Mammary epithelial cell (primary cell): ENCODE results near the gene KARS1.

Experiments used
- CTCF ChIP-seq, 2 donors: IDR thresholded peaks in 1 of 2; conservative IDR thresholded peaks in 1 of 2; 2 replicates each; pipeline ENCODE4 v1.5.1; 2011 to 2012; ENCODE audit warnings: inconsistent platforms in 2 of 2, low read length in 2 of 2, mild to moderate bottlenecking in 2 of 2, control low read depth in 1 of 2, low read depth in 1 of 2; ENCODE audit not compliant: insufficient read depth in 1 of 2; ENCODE audit errors: extremely low read depth in 1 of 2
- EZH2 ChIP-seq: IDR thresholded peaks from 2 replicates; pipeline ENCODE4 v1.6.1; 2012; ENCODE audit warnings: low read length, inconsistent platforms, borderline replicate concordance

DNA sequence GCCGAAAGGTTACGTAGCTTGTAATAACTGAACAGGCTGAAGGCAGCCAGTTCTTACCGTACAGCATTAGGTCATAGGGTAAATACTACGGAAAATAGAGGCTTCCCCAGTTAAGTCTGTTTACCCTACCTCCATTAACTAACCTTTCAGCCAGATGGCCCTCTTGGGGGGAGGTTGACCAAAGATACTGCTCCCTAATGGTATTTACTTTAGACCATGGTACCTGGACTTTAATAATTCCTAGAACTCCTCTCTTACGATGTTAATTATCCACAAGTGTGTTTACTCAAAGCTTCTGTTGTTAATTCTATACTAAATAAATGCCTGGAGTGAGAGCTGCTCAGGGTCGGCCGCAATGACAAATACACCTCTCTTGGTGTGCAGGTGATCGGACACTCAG is 14.6 kb downstream of the KARS1 start:
- TF ChIP-seq CTCF (conservative IDR thresholded peaks at IDR 0.05 in 1 of 2, IDR thresholded peaks at IDR 0.05 in 1 of 2; ENCODE audit: extremely low read depth in 1 of 2, insufficient read depth in 1 of 2, low read depth in 1 of 2, low read length in 2 of 2) (no peak), EZH2 (no peak)
